ENCODE results near the gene KBTBD8. TPM values are rescaled to one million over a fixed set of nuclear protein-coding genes. Genes with fewer than 3 reads are reported as not detected.

Gene KBTBD8
- total and polyA plus RNA-seq, 11 donors: 0.99 to 9.0 (median 6.1) TPM

DNA sequence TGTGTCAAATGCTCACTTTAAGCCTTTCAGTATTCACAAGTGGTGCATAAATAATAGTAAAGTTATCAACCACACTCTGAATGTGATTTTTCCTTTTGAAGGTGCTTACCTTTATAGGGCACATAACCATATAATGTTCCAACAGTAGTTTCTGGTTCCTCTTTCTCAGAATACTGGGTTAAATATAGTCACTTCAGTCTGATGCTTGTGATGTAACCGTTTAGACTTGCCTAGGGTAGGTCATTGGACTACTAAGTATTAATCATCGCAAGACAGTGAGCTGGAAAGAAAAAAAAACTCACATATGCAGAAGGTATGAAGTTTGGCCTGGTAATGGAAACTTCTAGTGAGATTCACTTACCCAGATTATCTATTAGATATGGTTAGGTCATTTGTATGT is 1.9 kb downstream of the KBTBD8 start:
- DNase-seq: no peak
- peaks cover 0 to 12% (median 7%) of the 10 kb centered on the region in 9 donors for H3K36me3 ChIP-seq
- intact Hi-C loops (cut with DNase I): no loop called here
- no peaks in the 10 kb centered on the region for H3K9me3 ChIP-seq
- TF ChIP-seq POLR2A (IDR thresholded peaks at IDR 0.05): no peak
- TF ChIP-seq, protein P1, sequence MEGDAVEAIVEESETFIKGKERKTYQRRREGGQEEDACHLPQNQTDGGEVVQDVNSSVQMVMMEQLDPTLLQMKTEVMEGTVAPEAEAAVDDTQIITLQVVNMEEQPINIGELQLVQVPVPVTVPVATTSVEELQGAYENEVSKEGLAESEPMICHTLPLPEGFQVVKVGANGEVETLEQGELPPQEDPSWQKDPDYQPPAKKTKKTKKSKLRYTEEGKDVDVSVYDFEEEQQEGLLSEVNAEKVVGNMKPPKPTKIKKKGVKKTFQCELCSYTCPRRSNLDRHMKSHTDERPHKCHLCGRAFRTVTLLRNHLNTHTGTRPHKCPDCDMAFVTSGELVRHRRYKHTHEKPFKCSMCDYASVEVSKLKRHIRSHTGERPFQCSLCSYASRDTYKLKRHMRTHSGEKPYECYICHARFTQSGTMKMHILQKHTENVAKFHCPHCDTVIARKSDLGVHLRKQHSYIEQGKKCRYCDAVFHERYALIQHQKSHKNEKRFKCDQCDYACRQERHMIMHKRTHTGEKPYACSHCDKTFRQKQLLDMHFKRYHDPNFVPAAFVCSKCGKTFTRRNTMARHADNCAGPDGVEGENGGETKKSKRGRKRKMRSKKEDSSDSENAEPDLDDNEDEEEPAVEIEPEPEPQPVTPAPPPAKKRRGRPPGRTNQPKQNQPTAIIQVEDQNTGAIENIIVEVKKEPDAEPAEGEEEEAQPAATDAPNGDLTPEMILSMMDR (IDR thresholded peaks at IDR 0.05): no peak
- H3K4me1 ChIP-seq: peaks cover 0 to 36% (median 8%) of the 10 kb centered on the region in 12 donors
- 39 to 64% (median 58%) methylated on average over 2 of the region's 2 CpGs for WGBS, 4 donors
- peak overlapping the region in 3 of 12 donors; percentile 27 to 87 (median 66) for H3K4me3 ChIP-seq
- H3K27me3 ChIP-seq: peaks cover 0 to 4% (median 0%) of the 10 kb centered on the region in 9 donors
- ATAC-seq: no peak
- H3K27ac ChIP-seq: peak overlapping the region in 10 of 12 donors; percentile 1 to 81 (median 62)

DNA sequence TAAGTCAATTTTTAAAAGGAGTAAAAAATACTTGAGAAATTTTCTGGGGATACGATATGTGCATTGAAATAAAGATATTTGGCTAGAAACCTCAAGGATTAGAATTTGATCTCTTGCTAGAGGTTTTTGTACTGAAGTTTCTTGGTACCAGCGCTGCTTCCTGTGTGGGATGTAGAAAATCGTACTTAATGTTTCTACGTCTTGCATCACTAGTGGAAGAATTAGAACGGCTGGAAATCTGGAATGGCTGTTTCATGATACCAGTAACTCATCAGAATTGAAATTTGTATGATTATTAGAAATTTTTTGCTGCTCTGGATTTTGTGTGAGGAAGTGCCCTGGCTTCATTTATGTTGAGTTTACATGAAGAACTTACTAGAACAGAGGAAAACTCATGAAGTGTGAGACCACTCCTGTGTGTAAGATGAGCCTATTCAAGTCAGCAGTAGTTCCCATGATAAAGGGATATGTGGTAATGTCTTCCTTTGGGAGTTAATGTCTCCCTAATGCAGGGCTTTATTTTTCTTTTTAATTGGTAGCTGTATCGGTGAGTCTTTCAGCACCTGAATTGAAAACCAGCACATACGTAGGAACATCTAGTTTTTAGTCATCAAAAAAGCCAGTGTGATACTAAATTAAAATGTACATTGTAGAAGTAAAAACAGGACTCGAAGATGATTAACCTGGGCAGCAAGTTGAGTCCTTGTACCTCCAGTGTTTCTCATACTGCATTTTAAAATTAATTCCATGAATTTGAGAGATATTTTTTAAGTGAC is 3.2 kb downstream of the KBTBD8 start:
- no peak for ATAC-seq
- 85 to 90% (median 87%) methylated on average over 8 of the region's 8 CpGs for WGBS, 4 donors

DNA sequence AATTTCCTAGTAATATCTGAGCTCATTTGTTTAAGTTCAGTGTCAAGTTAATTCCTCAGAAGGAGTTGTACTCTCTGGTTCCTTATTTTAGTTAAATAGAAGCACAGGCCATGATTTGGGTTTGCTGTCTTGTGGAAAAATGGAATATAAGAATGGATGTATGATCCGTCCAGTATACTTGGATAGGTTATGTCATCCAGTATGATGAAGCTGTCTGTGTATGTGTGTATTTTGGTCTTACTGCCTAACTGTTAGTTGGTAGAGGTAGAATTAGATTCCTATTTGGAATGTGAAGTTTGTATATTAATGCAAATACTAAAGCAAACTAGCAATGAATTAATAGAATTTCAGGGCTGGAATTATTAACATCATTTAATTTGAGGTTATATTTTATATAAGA is 7.9 kb downstream of the KBTBD8 start:
- WGBS, 4 donors: 64 to 75% (median 68%) methylated on average over 1 of the region's 1 CpG
- intact Hi-C loops (cut with DNase I): no loop called here
- Histone ChIP-seq H3K27ac (peak overlapping the region in 11 of 12 donors; percentile 10 to 73 (median 55)), H3K9me3 (no peaks in the 10 kb centered on the region), H3K4me3 (peak overlapping the region in 7 of 12 donors; percentile 0 to 32 (median 10)), H3K27me3 (no peaks in the 10 kb centered on the region), H3K36me3 (peaks cover 0 to 40% (median 20%) of the 10 kb centered on the region in 9 donors), H3K4me1 (peaks cover 0 to 14% (median 0%) of the 10 kb centered on the region in 12 donors)
- DNase-seq (no peak), ATAC-seq (peak in 3 of 4 donors; percentile 34 to 66 (median 56))
- TF ChIP-seq, protein P1 (IDR thresholded peaks at IDR 0.05): no peak
- no peak for TF ChIP-seq POLR2A (IDR thresholded peaks at IDR 0.05)

More for the DNA sequence above, 3.2 kb downstream of the KBTBD8 start:
- no peak for DNase-seq
- peaks cover 0 to 39% (median 8%) of the 10 kb centered on the region in 12 donors for H3K4me1 ChIP-seq
- peaks cover 0 to 12% (median 7%) of the 10 kb centered on the region in 9 donors for H3K36me3 ChIP-seq
- H3K9me3 ChIP-seq: no peaks in the 10 kb centered on the region
- TF ChIP-seq, protein P1 (IDR thresholded peaks at IDR 0.05): no peak
- TF ChIP-seq POLR2A (IDR thresholded peaks at IDR 0.05): no peak
- intact Hi-C loops (cut with DNase I): no loop called here
- H3K4me3 ChIP-seq: no peak overlapping the region
- H3K27ac ChIP-seq: peak overlapping the region in 1 of 12 donors; percentile 81
- H3K27me3 ChIP-seq: peaks cover 0 to 3% (median 0%) of the 10 kb centered on the region in 9 donors

DNA sequence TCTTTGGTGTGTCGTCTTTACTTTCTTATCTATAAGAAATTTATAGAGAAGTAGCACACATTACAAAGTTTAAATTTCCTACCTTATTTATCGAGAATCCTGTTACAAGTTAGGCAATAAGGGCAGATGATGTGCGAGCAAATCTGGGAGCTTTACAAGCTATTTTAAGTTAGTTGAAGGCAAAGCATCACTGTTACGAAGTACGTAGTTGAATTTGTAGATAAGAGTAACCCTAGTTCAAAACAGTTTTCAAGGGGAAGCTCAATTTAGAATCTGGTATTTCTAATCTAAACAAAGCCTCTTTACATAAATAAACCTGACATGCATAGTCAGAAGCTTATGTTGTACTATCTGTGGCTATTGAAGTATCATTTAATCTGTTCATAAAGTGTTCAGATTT is 8.4 kb downstream of the KBTBD8 start:
- H3K4me1 ChIP-seq: peaks cover 0 to 14% (median 0%) of the 10 kb centered on the region in 12 donors
- no peak for TF ChIP-seq POLR2A (IDR thresholded peaks at IDR 0.05)
- TF ChIP-seq, protein P1 (IDR thresholded peaks at IDR 0.05): no peak
- WGBS, 4 donors: 39 to 49% (median 47%) methylated on average over 5 of the region's 5 CpGs
- no peaks in the 10 kb centered on the region for H3K9me3 ChIP-seq
- no peaks in the 10 kb centered on the region for H3K27me3 ChIP-seq
- no peak for DNase-seq
- ATAC-seq: peak; percentile 69 to 79 (median 73)
- peak overlapping the region in 7 of 12 donors; percentile 0 to 32 (median 10) for H3K4me3 ChIP-seq
- peak overlapping the region in 11 of 12 donors; percentile 10 to 73 (median 55) for H3K27ac ChIP-seq
- H3K36me3 ChIP-seq: peaks cover 0 to 40% (median 20%) of the 10 kb centered on the region in 9 donors
- intact Hi-C loops (cut with DNase I): no loop called here

Measured in heart left ventricle (tissue), 16 donors.